Right atrium auricular region (tissue), 2 donors: ENCODE measurements around the gene RAPH1. TPM values are rescaled to one million over a fixed set of nuclear protein-coding genes. Genes with fewer than 3 reads are reported as not detected.
"Not testable (repeated sequence)": the region's sequence is repeated elsewhere in the genome, so short reads cannot be mapped to it uniquely, and the experiment has no call there.

ENCODE experiments used
- DNase-seq: peaks from one replicate; pipeline ENCODE4 v3.0.0-alpha.2; 2019; ENCODE audit warnings: low spot score
- H3K27ac ChIP-seq, 2 donors: fragments of 200-600 bp; sonication (generic); 1 replicate in 1 of 2; 2 replicates in 1 of 2; pipeline ENCODE4 v1.5.1; 2016 to 2019
- H3K27me3 ChIP-seq, 2 donors: fragments of 200-600 bp; sonication (generic); one replicate each; pipeline versions ENCODE4 v1.5.1 to v1.6.0; 2017 to 2019
- H3K36me3 ChIP-seq: fragments of 200-600 bp; sonication (generic); one replicate; pipeline ENCODE4 v1.5.1; 2016
- H3K4me1 ChIP-seq, 2 donors: fragments of 200-600 bp; sonication (generic); one replicate each; pipeline versions ENCODE4 v1.5.1 to v1.6.0; 2017 to 2019
- H3K4me3 ChIP-seq, 2 donors: fragments of 200-600 bp; sonication (generic); 1 replicate in 1 of 2; 2 replicates in 1 of 2; pipeline ENCODE4 v1.5.1; 2017 to 2019; ENCODE audit warnings: mild to moderate bottlenecking in 1 of 2, moderate library complexity in 1 of 2
- H3K9me3 ChIP-seq, 2 donors: fragments of 200-600 bp; sonication (generic); one replicate each; pipeline ENCODE4 v1.5.1; 2019
- CTCF ChIP-seq, 2 donors: fragments of 200-600 bp; sonication (generic); IDR thresholded peaks; one replicate each; pipeline ENCODE4 v1.5.1; 2019; ENCODE audit warnings: antibody characterized with exemption in 2 of 2
- total RNA-seq, 2 donors: library from RNA; depleted of rRNA; stranded (reverse); fragments of >200 nt; gene quantifications; one replicate each; pipeline ENCODE4 v1.1.0, GENCODE V29; 2016

Gene RAPH1
- total RNA-seq, 2 donors from 2014 or later = 17.4 to 18.7 TPM

GRCh38 chr2:203510256-203510940 is 24.7 kb downstream of the RAPH1 start:
- TF ChIP-seq CTCF (IDR thresholded peaks at IDR 0.05) = no peak

DNA sequence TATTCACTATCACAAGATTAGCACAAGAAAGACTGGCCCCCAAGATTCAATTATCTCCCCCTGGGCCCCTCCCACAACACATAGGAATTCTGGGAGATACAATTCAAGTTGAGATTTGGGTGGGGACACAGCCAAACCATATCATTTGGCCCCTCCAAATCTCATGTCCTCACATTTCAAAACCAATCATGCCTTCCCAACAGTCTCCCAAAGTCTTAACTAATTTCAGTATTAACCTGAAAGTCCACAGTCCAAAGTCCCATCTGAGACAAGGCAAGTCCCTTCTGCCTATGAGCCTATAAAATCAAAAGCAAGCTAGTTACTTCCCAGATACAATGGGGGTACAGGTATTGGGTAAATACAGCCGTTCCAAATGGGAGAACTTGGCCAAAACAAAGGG is 31.6 kb downstream of the RAPH1 start:
- not testable (repeated sequence) for H3K36me3 ChIP-seq, H3K4me1 ChIP-seq, H3K27me3 ChIP-seq, H3K4me3 ChIP-seq, DNase-seq, H3K9me3 ChIP-seq, H3K27ac ChIP-seq

More at GRCh38 chr2:203510256-203510940, 24.7 kb downstream of the RAPH1 start:
- Histone ChIP-seq H3K36me3 (no peaks in the 10 kb centered on the region), H3K9me3 (no peaks in the 10 kb centered on the region), H3K27ac (no peak overlapping the region), H3K4me3 (no peak overlapping the region), H3K27me3 (no peaks in the 10 kb centered on the region), H3K4me1 (no peaks in the 10 kb centered on the region)
- no peak for DNase-seq

DNA sequence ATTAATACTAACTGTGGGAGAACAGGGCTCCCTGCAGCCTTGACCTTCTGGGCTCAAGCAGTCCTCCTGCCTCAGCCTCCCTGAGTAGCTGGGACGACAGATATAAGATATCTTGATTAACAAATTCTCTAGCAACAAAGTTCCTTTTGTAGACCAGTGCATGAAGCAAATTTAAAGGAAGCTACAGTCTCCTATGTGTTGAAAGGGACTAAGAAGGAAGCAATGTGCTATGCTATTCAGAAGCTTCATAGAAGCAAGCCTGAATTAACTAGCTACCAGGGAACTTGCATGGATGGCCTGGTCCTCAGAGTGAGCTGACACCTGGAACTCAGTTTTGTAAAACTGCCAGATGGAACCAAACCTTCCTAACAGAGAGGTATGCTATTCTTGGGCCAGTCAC is 33.2 kb downstream of the RAPH1 start:
- Histone ChIP-seq H3K4me3 (no peak overlapping the region), H3K27me3 (no peaks in the 10 kb centered on the region), H3K4me1 (peaks cover 0 to 13% of the 10 kb centered on the region in 2 donors), H3K9me3 (no peaks in the 10 kb centered on the region), H3K36me3 (no peaks in the 10 kb centered on the region), H3K27ac (no peak overlapping the region)
- TF ChIP-seq CTCF (IDR thresholded peaks at IDR 0.05) = no peak
- DNase-seq = no peak

- no peaks in the 10 kb centered on the region for H3K27me3 ChIP-seq
- H3K4me1 ChIP-seq = peaks cover 0 to 13% of the 10 kb centered on the region in 2 donors
- H3K36me3 ChIP-seq = no peaks in the 10 kb centered on the region
- no peak for TF ChIP-seq CTCF (IDR thresholded peaks at IDR 0.05)
- no peak for DNase-seq
- no peak overlapping the region for H3K4me3 ChIP-seq
- H3K27ac ChIP-seq = no peak overlapping the region
- no peaks in the 10 kb centered on the region for H3K9me3 ChIP-seq
These were observed 34.1 kb downstream of the RAPH1 start for GRCh38 chr2:203500951-203501350.

DNA sequence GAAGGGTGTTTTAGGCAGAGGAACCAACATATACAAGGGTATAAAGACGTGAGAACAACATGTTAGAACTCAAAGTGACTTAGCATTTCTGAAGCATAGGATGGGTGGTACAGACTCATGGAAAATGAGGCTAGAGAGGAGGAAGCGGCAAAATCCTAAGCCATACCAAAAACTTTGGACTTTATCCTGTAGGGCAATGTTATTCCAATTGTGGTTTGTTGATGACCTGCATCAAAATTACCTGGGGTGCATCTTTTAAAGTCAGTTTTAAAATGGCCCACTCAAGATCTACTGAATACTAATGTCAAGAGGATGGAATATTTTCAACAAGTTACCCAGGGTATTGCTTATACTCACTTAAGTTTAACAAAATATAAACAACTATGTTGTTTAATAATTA is 34.8 kb downstream of the RAPH1 start:
- no peak for DNase-seq
- TF ChIP-seq CTCF (IDR thresholded peaks at IDR 0.05) = no peak
- H3K4me1 ChIP-seq = peaks cover 0 to 13% of the 10 kb centered on the region in 2 donors
- H3K36me3 ChIP-seq = no peaks in the 10 kb centered on the region
- H3K27ac ChIP-seq = no peak overlapping the region
- H3K9me3 ChIP-seq = no peaks in the 10 kb centered on the region
- H3K4me3 ChIP-seq = no peak overlapping the region
- H3K27me3 ChIP-seq = no peaks in the 10 kb centered on the region

- no peak for TF ChIP-seq CTCF (IDR thresholded peaks at IDR 0.05)
- H3K4me1 ChIP-seq = peaks cover 0 to 13% of the 10 kb centered on the region in 2 donors
- DNase-seq = no peak
- H3K9me3 ChIP-seq = no peaks in the 10 kb centered on the region
- no peaks in the 10 kb centered on the region for H3K36me3 ChIP-seq
- H3K4me3 ChIP-seq = no peak overlapping the region
- H3K27me3 ChIP-seq = no peaks in the 10 kb centered on the region
- peak overlapping the region; percentile 17 to 19 for H3K27ac ChIP-seq
These were observed 36.9 kb downstream of the RAPH1 start for GRCh38 chr2:203498161-203498560.
